GM12892 (cell line): ENCODE results near the gene PAPSS1.

Experiments
- POLR2AphosphoS5 ChIP-seq: IDR thresholded peaks from 2 replicates; pipeline ENCODE4 v1.6.1; 2011; ENCODE audit warnings: low read depth, low read length, control low read depth
- TAF1 ChIP-seq: IDR thresholded peaks from 2 replicates; pipeline ENCODE4 v1.6.1; 2011; ENCODE audit warnings: low read depth, mild to moderate bottlenecking, control low read depth, low read length, borderline replicate concordance

DNA sequence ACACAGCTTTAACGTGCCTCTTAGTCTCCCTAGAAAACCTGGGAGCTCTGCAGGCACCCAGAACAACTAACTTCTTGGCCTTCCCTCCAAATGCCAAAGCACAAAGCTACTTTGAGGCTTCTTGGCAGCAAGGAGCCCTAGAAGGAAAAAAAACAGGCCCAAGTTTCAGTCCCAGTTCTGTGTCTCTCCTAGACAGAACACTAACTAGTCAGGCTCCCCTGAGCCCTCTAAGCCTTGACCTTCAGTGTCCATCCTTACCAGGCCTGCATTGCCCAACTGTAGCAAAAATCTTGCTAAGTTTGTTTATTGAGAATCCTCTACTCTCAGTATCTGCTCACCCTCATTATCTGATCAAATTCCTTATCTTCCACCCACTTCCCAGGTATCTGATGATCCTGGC lies 79.2 kb downstream of the PAPSS1 start:
- TF ChIP-seq POLR2AphosphoS5 (no peak), TAF1 (no peak)
